ENCODE data around the gene PPM1D. TPM values are rescaled to one million over a fixed set of nuclear protein-coding genes. Genes with fewer than 3 reads are reported as not detected.

The PPM1D gene
- total RNA-seq, 2 experiments from 2014 or later, result 18.1 to 18.3 TPM

DNA sequence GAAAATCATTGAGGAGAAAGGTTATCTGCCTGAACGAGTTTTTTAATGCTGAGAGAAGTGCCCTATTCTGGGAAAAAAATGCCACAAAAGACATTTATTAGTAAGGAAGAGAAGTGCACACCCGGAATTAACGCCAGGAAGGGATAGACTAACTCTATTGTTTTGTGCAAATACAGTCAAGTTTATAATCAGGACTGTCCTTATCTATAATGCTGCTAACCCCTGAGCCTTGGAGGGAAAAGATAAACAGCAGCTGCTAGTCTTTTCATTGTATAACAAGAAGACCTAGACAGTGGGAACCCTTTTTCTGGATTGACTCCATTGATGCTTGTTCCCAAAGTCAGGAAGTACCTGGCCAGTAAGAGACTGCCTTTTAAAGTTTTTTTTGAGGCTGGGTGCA is 104.2 kb downstream of the PPM1D start:
- Mint-ChIP-seq H3K36me3 (ENCODE audit: low read depth) (peaks cover 40% of the 10 kb centered on the region), H3K27me3 (no peaks in the 10 kb centered on the region), H3K27ac (no peak overlapping the region), H3K4me3 (no peak overlapping the region), H3K4me1 (ENCODE audit: low read depth) (no peaks in the 10 kb centered on the region), H3K9me3 (no peaks in the 10 kb centered on the region)
- intact Hi-C loops (cut with DNase I, micrococcal nuclease), result no loop called here
- TF ChIP-seq, protein P1, sequence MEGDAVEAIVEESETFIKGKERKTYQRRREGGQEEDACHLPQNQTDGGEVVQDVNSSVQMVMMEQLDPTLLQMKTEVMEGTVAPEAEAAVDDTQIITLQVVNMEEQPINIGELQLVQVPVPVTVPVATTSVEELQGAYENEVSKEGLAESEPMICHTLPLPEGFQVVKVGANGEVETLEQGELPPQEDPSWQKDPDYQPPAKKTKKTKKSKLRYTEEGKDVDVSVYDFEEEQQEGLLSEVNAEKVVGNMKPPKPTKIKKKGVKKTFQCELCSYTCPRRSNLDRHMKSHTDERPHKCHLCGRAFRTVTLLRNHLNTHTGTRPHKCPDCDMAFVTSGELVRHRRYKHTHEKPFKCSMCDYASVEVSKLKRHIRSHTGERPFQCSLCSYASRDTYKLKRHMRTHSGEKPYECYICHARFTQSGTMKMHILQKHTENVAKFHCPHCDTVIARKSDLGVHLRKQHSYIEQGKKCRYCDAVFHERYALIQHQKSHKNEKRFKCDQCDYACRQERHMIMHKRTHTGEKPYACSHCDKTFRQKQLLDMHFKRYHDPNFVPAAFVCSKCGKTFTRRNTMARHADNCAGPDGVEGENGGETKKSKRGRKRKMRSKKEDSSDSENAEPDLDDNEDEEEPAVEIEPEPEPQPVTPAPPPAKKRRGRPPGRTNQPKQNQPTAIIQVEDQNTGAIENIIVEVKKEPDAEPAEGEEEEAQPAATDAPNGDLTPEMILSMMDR (IDR thresholded peaks at IDR 0.05), result no peak
- ChIA-PET CTCF (no interaction called here), POLR2A (no interaction called here)
- ATAC-seq (ENCODE audit: poor library complexity), result no peak
- H3K4me3 ChIP-seq (ENCODE audit: low read length), result no peak overlapping the region
- no peaks in the 10 kb centered on the region for H3K4me1 ChIP-seq (ENCODE audit: insufficient read depth, low read length)
- no peaks in the 10 kb centered on the region for H3K27me3 ChIP-seq (ENCODE audit: control insufficient read depth in 1 of 2, insufficient read depth in 2 of 2, low read length in 2 of 2)
- no peaks in the 10 kb centered on the region for H3K36me3 ChIP-seq (ENCODE audit: insufficient read depth, low read length)
- no peak for DNase-seq
- H3K27ac ChIP-seq (ENCODE audit: low read depth in 1 of 2, low read length in 2 of 2), result no peak overlapping the region
- no peaks in the 10 kb centered on the region for H3K9me3 ChIP-seq (ENCODE audit: control insufficient read depth in 1 of 2, insufficient read depth in 1 of 2, low read length in 2 of 2)

- no peaks in the 10 kb centered on the region for H3K4me1 ChIP-seq (ENCODE audit: insufficient read depth, low read length)
- H3K36me3 ChIP-seq (ENCODE audit: insufficient read depth, low read length), result peaks cover 18% of the 10 kb centered on the region
- H3K4me3 Mint-ChIP-seq, result no peak overlapping the region
- ATAC-seq (ENCODE audit: poor library complexity), result no peak
- H3K27ac ChIP-seq (ENCODE audit: low read depth in 1 of 2, low read length in 2 of 2), result no peak overlapping the region
- ChIA-PET CTCF (interaction anchor here (1.2 kb wide), 1 partner anchor 8 kb away, joined by 3 read pairs; no protein-coding TSS in a partner anchor), POLR2A (no interaction called here)
- no peak overlapping the region for H3K4me3 ChIP-seq (ENCODE audit: low read length)
- no peaks in the 10 kb centered on the region for H3K9me3 Mint-ChIP-seq
- H3K36me3 Mint-ChIP-seq (ENCODE audit: low read depth), result peaks cover 37% of the 10 kb centered on the region
- H3K27me3 ChIP-seq (ENCODE audit: control insufficient read depth in 1 of 2, insufficient read depth in 2 of 2, low read length in 2 of 2), result no peaks in the 10 kb centered on the region
- H3K27ac Mint-ChIP-seq, result no peak overlapping the region
- no peaks in the 10 kb centered on the region for H3K9me3 ChIP-seq (ENCODE audit: control insufficient read depth in 1 of 2, insufficient read depth in 1 of 2, low read length in 2 of 2)
- TF ChIP-seq, protein P1 (IDR thresholded peaks at IDR 0.05), result no peak
- no peak for DNase-seq
- no peaks in the 10 kb centered on the region for H3K4me1 Mint-ChIP-seq (ENCODE audit: low read depth)
- intact Hi-C loops (cut with DNase I, micrococcal nuclease), result no loop called here
- H3K27me3 Mint-ChIP-seq, result no peaks in the 10 kb centered on the region
Observed at GRCh38 chr17:60712675-60713074, 112.7 kb downstream of the PPM1D start.

- H3K36me3 Mint-ChIP-seq (ENCODE audit: low read depth), result peaks cover 33% of the 10 kb centered on the region
- POLR2A ChIA-PET, result no interaction called here
Observed at GRCh38 chr17:60713608-60714007, 113.6 kb downstream of the PPM1D start.

More at GRCh38 chr17:60713608-60714007, 113.6 kb downstream of the PPM1D start:
- H3K9me3 Mint-ChIP-seq, result no peaks in the 10 kb centered on the region
- H3K27ac Mint-ChIP-seq, result no peak overlapping the region
- CTCF ChIA-PET, result no interaction called here
- ATAC-seq (ENCODE audit: poor library complexity) (no peak), DNase-seq (no peak)
- no peaks in the 10 kb centered on the region for H3K9me3 ChIP-seq (ENCODE audit: control insufficient read depth in 1 of 2, insufficient read depth in 1 of 2, low read length in 2 of 2)
- peaks cover 18% of the 10 kb centered on the region for H3K36me3 ChIP-seq (ENCODE audit: insufficient read depth, low read length)
- H3K4me1 Mint-ChIP-seq (ENCODE audit: low read depth), result no peaks in the 10 kb centered on the region
- H3K4me3 ChIP-seq (ENCODE audit: low read length), result no peak overlapping the region
- intact Hi-C loops (cut with DNase I, micrococcal nuclease), result no loop called here
- H3K27me3 ChIP-seq (ENCODE audit: control insufficient read depth in 1 of 2, insufficient read depth in 2 of 2, low read length in 2 of 2), result no peaks in the 10 kb centered on the region
- no peak overlapping the region for H3K4me3 Mint-ChIP-seq
- TF ChIP-seq, protein P1 (IDR thresholded peaks at IDR 0.05), result no peak
- no peaks in the 10 kb centered on the region for H3K27me3 Mint-ChIP-seq
- H3K27ac ChIP-seq (ENCODE audit: low read depth in 1 of 2, low read length in 2 of 2), result no peak overlapping the region
- no peaks in the 10 kb centered on the region for H3K4me1 ChIP-seq (ENCODE audit: insufficient read depth, low read length)

Other genes starting within 250 kb of the PPM1D start
- 10 to 100 TPM; 23.9 to 24.7 TPM for gene USP32, start 208.1 kb upstream of the PPM1D start, total RNA-seq
- gene CHCT1, start 177.7 kb upstream of the PPM1D start, total RNA-seq, result not detected
- gene APPBP2, start 74.0 kb upstream of the PPM1D start, total RNA-seq, result 10 to 100 TPM; 18.5 to 18.7 TPM
- 10 to 100 TPM; 20.1 to 31.8 TPM for gene BCAS3, start 77.7 kb downstream of the PPM1D start, total RNA-seq